Hepatic stellate cell (primary cell): Measurements from ENCODE around the gene CEP152.

Source experiments
- DNase-seq: peaks from one replicate; pipeline ENCODE4 v3.0.0; 2011; ENCODE audit warnings: low spot score

CEP152 gene

DNA sequence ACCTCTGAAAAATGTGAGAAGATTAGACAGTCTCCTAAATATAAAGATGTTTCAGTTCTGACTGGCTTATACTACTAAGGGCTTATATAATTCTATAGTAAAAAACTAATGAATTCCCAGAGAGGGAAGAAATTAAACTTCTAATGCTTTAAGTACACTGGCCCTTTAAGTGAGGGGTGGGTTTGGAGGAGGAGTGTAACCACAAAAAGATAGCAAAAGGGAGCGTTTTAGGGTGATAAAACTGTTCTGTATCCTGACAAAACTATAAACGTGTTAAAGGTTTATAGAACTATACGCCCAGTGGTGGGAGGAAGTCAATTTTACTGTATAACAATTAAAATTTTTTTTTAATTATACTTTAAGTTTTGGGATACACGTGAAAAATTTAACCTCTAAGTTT is 45.8 kb downstream of the CEP152 start:
- DNase-seq, result no peak

DNA sequence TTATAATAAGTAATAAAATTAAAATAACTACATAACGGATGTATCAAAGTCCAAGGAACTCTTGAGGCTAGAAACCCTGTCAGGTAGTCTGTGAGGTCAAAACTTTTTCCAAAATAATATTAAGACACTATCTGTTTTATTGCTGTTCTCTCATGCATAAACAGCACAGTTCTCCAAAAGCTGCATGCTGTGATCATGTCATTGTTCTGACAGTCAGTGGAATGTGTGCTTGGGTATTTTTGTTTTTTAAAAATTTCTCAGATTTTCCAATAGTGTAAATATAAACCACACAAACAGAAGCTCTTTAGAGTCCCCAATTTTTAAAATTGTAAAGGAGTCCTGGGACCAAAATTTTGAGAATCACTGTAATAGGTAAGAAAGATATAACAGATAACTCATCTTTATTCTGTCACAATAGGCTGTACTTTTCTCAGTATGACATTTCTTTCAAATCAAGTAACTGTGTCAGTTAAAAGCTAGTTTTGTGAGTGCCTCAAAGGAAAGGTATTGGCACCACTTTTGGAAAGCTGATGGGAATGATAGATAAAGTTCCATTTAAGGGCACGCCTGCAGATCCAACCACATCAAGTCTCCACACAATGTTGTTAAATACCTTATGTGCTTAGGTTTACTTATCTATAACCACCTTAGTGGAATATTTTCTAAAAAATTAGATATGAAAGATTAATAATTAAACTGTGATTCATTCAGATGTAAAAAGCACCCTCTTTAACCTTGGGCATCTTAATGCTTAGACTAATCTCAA is 49.3 kb downstream of the CEP152 start:
- no peak for DNase-seq

DNA sequence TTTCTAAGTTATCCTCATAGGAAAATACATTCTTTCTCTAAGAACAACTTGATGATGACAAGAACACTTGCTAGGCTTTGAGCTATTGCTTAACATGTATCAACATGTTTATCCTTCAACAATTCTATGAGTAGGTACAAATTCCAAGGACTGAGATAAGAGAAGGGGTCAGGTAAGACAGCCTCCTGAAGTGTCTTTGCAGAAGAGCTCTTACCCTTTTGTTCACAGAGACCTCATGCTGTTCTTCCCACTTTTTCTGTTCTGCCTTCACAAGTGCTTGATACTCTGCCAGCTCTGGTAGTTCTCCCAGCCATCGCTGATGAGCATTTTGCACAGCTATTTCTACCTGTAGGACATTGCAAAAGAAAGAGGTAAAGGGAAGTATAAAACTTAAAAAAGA is 50.9 kb downstream of the CEP152 start:
- DNase-seq, result no peak

DNA sequence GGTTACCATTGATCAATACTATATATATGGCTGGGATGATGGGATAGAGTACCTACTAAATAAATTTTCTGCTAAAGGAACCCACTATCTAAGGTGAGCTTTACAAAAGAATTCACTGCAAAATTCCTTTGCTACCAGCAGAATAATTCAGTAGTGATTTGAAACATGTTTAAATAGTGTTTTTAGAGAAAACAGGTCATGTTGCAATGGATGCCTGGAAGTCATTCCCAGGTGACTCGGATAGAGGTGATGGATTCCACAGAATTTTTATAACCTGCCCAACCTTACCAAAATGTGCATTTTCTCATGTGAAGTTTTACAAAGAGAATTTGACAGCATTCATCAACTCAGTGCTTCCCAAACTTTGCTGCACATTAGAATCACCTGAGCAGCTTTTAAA is 53.2 kb downstream of the CEP152 start:
- DNase-seq, result no peak

DNA sequence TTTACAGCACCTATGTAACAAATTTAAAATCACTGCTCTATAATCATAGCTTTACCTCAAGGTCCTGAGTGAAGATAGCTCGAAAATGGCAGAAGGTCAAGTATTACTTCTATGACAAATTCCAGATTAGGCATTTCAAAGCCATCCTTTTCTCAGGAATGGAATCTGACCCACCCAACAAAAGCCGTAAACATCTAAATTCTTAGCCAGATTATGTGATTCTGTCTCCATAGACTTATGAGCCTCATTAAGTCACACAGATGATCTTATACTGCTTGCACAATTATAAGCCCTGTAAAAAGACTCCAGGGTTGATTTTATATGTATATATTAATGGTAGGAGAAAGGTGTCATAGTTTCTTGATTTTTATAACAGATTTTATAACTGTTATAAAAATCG is 56.9 kb downstream of the CEP152 start:
- no peak for DNase-seq

DNA sequence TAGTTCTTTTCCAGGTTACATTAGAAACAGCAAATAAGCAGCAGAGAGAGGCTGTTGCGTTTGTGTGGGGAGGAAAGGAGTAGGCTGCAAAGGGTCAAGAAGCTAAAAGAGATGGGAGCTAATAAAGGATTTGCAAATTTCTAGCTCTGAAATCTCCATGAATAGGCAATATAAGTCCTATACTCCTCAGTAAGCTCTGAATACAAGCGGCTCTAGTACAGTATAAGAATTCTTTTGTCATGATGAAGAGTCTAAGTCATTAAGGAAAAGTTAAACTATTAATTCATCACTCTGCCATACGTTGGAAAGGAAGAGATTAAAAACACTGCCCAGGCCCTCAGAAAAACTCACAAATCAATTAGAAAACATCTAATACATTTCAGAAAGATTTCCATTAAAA is 59.3 kb downstream of the CEP152 start:
- no peak for DNase-seq

DNA sequence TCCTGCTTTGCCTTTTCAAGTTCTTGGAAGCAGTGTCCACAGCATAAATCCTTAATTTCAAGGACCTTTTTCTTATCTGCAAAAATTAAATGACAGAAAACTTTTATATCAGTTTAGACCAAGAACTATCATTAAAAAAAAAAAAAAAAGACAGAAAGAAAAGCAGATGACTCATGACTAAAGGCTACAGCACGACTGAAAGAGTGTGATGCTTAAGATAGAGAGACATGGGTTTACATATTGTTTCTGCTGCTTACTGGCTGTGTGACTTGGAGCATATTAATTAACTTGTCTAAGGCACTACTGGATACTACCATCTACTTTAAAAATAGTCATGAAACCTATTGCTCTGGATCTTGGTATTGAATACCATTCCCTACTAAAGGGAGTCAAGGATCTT is 62.3 kb downstream of the CEP152 start:
- DNase-seq, result no peak

DNA sequence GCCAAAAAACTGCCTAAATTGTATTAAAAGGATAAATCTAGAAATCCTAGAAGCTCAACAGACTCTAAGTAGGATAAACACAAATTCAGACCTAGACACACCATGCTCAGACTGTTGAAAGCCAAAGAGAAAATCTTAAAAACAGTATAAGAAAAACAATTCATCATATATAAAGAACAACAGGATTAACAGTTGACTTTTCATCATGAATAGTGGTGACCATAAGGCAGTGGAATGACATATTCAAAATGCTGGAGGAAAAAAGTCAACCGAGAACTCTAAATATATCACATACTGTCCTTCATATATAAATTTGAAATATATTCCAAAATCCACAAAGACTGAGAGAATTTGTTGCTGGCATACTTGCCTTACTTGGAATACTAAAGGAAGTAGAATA is 77.3 kb downstream of the CEP152 start:
- no peak for DNase-seq

DNA sequence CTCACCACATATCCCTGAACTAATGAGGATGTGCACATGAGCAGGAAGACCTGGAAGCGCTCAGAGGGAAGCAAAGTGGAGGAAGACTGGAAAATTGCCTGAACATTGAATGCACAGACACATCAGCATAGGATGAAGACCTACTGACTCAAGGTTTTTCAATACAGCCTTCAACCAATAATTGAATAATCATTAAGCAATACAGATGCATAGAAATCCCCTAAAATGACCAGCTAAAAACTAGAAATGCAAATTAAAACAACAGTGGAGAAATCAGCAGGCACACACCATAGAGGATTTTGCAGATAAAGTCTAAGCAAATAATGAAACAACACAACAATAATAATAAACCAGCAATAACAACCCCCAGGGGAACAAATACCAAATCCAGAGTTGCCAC is 80.4 kb downstream of the CEP152 start:
- no peak for DNase-seq

DNA sequence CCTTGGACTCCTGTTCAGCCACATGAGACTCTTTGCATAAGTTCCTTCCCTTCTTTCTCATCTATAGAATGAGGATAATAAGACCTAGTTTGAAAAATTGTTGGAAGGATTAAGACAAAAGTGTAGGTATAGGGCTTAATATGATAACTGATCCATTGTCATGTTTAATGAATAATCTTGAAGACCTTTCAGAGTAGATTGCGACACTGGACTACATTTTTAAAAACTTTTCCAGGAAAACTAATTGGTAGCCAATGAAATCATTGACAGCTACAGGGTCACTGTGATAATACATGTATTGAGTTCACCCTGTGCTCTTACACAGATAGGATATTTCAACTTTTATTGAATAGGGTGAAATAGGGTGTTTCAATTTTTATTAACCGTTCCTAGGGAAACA is 86.9 kb downstream of the CEP152 start:
- no peak for DNase-seq

DNA sequence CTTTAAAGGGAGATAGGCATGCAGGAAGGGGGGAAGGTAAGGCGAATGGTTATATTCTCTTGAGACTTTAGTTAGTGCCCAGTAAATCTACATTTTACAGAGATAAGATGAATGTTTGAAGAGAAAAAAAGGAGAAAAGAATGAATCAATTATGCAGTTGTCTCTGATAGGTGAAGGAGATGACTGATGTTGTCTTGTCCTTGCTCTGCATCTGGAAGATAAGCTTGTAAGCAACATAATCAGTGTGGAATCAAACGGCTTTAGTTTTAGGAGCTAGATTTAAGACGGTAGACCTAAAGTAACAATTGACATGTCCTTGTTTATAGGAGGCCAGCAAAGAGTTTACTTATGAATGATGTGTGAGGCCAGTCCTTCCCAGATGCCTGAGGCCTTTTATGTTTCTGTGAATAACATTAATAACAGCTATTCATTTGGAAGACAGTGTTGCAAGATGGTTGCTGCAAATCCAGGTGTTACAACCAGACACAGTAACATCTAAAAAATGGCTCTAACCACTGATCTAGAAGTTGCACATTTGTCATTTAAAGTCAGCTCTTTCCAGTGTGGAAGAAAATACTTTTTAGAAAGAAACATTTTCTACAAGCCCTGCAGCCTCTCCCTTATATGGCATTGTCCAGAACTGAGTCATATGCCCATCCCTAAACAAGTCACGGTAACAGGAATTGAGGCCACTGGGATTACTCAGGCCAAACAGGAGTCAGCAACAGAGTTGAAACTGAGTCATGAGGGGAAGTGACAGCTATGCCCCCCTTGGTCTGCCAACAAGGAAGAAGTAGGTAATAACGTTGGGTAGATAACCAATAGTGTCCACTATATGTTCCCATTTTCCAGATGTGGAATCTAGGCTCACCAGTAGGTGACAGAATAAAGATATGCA is 87.9 kb downstream of the CEP152 start:
- DNase-seq, result peak; percentile 53

DNA sequence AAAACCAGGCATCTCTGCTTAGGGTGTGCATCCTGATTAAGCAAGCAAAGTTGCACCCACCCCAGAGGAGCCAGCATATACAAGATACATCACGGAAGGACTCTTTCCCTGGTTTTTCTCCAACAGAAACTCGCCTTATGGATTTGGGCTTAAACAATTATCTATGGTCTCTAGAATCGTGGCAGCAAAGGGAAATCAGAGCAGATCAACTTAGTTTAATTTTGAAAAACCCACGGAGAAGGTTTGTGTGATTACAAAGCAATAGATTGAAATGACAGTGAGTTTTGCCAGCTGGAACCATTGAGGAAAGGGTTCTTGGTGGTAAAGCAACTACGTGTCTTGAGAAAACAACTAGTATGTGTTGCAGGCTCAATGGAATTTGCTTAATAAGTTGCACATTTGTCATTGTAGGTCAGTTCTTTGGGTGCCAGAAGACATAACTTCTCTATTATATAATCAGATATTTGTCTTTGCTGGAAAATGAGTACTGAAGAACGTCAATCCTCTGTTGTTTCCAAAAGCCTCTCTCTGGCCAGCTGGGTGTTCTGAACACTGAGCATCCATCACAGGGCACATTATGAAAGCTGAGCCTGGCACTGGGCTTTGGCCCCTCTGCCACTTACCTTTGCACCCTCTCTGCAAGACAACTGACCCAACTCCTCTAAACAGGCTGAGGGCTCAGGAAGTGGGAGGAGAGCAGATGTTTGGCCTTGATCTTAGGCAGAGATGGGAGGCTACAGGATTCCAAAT is 89.6 kb downstream of the CEP152 start:
- no peak for DNase-seq

DNA sequence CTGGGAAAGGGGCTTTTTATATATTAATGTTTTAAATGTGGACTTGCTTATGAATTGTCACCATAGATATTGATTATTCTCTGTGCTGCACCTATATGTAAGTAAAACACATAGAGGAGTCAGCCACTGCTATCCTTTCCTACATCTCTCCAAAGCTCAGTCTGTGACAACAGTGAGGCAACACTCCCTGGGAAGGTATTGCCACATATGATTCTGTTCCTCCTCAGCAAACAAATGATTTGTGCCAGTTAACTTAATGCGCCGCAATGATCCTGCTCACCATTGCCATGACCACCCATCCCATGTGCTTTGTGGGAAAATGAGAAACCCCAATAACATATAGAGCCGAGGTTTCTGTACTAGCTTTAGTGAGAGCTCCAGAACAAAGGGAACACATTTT is 90.2 kb downstream of the CEP152 start:
- DNase-seq, result no peak

DNA sequence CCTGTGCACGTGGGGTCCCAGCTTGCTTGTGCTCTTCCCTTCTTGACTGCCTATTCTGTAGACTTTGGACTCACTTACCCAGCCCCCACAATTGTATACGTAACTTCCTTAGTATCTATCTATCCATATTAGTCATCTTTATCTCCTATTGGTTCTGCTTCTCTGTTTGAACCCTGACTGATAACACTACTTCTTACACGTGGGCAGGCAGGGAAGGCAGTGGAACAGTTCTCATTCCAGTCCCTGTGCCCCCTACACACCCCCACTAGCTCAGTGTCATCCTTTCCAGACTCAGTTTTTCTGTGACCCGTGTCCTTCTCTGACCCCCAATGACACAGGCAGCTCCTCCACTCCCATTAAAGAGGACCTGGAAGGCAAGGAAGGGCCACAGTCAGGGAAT is 91.2 kb downstream of the CEP152 start:
- no peak for DNase-seq

DNA sequence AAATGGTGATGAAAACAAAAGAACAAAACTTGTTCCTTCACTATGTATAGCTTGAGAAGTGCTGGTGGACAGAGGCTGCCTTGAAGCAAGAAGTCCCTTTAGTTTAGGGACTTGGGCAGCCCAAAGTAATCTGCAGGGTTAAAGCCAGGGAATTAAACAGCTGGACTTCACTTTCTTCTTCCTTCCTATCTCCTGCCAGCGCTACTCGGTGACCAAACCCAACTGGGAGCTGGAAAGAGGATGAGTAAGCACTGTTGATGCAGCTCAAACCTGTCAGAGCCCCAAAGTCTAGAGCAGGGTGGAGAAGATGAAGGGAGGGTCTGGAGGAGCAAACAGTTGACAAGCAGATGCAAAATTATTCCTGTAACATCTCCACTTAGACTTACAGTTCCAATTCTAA is 92.2 kb downstream of the CEP152 start:
- DNase-seq, result peak; percentile 8

DNA sequence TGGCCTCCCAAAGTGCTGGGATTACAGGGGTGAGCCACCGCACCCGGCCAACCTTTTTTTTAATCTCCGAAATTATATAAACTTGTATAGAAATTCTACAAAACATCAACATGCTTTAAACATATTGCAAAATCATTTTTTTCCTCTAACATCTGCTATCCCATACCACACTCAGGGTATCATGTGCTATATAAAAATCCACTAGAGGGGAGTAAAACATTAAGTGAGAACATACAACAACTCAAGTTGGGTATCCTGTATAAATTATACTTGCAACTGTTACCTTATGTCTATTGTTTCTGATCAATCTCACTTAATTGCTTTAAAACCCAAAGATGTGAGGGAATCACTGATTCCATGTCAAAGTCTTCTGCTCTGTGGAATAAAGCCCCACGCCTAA is 93.4 kb downstream of the CEP152 start:
- no peak for DNase-seq

DNA sequence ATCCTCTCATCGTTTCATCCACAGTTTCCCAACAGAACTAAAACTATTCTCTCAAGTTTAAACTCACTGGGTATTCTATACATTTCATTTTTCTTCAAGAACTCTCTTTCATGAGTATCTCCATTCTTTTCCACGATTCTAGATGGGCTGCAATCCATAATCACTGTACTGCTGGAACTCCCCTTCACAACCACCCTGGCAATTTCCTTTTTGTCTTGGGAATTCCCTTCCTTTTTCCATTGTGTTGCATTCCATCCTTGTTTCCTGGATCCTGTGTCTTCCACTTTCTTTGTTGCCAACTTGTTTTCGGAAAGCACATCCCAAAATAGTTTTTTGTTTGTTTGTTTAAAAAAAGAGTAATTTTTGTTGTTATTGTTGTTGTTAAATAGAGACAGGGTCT is 98.3 kb downstream of the CEP152 start:
- DNase-seq, result no peak

DNA sequence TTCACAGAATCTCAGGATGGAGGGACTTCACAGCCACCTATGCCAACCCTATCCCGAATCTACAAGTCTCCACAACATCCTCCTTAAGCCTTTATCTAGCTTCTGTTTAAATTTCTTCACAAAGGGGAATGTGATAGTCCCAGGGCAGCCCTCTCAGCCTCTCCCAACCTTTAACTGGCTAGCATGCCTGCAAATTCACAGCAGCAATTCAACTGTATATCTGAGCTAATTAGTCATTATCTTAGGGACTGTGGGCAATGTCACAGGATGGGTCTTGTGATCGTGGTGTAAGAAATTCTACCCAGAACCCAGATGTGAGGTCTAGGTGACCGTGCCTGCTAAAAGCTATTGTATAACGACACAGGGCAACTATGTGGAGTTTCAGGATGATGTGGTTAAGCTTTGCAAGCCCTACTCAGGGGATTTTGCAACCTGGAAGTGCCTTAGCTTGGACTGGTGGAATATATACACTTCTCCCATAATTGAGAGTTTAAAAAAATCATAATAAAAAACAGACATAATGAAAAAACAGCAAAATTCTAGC is 99.8 kb downstream of the CEP152 start:
- no peak for DNase-seq

DNA sequence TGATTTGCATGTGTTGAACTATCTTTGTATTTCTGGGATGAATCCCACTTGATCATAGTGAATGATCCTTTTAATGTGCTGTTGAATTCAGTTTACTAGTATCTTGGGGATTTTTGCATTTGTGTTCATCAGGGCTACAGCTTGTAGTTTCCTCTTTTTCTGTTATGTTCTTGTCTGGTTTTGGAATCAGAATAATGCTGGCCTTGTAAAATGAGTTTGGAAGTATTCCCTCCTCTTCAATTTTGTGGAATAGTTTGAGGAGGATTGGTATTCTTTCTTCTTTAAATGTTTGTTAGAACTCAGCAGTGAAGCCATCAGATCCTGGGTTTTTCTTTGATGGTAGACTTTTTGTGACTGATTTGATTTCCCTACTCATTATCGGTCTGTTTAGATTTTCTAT is 102.2 kb downstream of the CEP152 start:
- no peak for DNase-seq

DNA sequence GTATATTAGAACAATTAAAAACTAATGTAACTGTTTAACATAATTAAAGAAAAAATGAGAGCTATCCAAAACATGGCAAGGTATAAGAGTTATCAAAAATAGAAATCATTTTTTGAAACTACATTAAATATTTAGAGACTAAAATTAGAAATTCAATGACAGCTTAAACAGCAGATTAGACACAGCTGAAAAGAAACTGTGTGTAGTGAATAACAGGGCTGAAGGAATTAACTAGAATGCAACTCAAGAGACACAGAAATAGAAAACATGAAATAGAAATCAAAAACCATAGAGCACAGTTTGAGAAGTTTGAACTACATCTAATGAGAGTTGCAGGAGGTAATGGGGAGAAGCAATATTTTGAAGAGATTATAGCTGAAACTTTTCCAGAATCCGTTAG is 105.5 kb downstream of the CEP152 start:
- no peak for DNase-seq

DNA sequence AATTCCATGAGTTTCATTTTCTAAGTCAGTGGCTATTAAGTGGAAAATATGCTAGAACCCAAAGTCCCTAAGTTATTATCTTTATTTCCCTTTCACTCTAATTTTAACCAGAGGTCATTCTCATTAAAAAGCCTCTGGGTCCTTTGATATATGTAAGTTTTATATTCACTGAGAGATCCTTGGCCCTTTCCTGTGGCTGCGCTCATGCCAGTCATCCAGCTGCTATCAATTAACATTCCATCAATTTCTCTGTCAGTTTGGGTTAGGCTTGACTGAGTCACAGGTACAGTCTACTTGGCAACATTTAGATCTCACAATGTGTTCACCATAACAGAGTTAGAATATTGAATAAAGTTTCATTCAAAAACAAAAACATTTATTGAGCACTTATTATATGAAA is 107.3 kb downstream of the CEP152 start:
- DNase-seq, result no peak

DNA sequence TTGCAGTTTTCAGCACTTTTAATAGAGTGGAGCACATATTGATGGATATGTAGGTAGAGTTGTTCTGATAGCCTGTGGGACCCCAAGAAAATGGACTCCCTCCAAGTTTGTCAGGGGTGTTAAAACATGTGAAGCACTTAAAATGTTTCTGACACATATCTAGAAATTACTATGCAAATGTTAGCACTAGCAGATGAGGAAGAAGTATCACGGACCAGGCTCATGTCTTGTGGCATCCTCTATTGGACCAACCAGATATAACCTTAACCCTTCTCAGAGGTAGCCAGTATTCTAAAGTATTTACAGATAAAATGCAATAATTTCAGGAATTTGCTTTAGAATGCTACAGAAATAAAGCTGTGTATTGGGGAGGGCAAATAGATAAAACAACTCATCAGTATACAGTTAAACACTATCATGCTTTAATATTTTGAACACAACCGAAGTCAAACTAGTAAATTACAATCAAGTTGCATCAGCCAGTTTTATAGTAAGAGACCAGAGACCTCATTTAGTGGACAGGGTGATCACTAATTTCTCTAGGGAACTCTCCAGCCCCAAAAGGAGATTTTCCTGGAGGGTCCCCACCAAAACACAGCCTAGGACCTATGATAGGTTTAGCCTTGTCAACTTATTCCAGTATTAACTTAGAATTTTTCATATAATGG is 108.2 kb downstream of the CEP152 start:
- no peak for DNase-seq
